GM23338 (cell line): ENCODE data around the gene ITPR2.

ENCODE experiments used
- POLR2AphosphoS5 ChIP-seq: IDR thresholded peaks from 2 replicates; pipeline ENCODE4 v1.6.1; 2016; ENCODE audit warnings: antibody characterized with exemption, low read depth
- TF ChIP-seq, protein P1 (sequence below), 2 experiments: fragments of 200-600 bp in 1 of 2; sonication (generic) in 1 of 2; conservative IDR thresholded peaks; 2 replicates each; pipeline versions ENCODE4 v1.5.1 to v1.6.1; 2016 to 2017; ENCODE audit warnings: antibody characterized with exemption in 2 of 2, low read depth in 2 of 2, mild to moderate bottlenecking in 2 of 2, moderate library complexity in 1 of 2

DNA sequence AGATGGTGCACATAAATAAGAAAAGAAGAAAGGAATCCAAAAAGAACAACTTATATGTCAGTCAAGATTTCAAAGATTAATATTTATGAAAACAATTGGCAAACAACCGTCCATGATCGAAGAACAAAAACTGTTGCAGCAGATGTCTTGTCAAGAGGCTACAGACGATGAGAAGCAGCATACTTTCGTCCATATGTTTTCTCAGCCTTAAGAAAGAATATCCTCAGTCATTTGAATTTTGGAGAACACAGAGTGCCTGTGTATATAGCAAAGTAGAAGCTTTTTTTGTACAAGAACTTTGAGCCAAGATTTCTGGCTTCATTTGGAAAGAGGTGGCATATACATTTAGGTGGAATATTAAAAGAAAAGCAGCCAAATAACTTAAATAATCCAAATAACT lies 297.2 kb downstream of the ITPR2 start:
- TF ChIP-seq, protein P1, sequence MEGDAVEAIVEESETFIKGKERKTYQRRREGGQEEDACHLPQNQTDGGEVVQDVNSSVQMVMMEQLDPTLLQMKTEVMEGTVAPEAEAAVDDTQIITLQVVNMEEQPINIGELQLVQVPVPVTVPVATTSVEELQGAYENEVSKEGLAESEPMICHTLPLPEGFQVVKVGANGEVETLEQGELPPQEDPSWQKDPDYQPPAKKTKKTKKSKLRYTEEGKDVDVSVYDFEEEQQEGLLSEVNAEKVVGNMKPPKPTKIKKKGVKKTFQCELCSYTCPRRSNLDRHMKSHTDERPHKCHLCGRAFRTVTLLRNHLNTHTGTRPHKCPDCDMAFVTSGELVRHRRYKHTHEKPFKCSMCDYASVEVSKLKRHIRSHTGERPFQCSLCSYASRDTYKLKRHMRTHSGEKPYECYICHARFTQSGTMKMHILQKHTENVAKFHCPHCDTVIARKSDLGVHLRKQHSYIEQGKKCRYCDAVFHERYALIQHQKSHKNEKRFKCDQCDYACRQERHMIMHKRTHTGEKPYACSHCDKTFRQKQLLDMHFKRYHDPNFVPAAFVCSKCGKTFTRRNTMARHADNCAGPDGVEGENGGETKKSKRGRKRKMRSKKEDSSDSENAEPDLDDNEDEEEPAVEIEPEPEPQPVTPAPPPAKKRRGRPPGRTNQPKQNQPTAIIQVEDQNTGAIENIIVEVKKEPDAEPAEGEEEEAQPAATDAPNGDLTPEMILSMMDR (conservative IDR thresholded peaks at IDR 0.05; ENCODE audit: low read depth in 2 of 2), result no peak
- TF ChIP-seq POLR2AphosphoS5, result no peak
